ENCODE measurements around the gene PAX5. TPM values are rescaled to one million over a fixed set of nuclear protein-coding genes. Genes with fewer than 3 reads are reported as not detected.

Gene PAX5
- total RNA-seq, 1 donor from 2014 or later: 0.62 TPM

- DNase-seq: no peak
Measured at GRCh38 chr9:37025071-37025822, 8.8 kb downstream of the PAX5 start.

- DNase-seq: no peak
Measured at GRCh38 chr9:37017546-37017945, 16.5 kb downstream of the PAX5 start.

DNA sequence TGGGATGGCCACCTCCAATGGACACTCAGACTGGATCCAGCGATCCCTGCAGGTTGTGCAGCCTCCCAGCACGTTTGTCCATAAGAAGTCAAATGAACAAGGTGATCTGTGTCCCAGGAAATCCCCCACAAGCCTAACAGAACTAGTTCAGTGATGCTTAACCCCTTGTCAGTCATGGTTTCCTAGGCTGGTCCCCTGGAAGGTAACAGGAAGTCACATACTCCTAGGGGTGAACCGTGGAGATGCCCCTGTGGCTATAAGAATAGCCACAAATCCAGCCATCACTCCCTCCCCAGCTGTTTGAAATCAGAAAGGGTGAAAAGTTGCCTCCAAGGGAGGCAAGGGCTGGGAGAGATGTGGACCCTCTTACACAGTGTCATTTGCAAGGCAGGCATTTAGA, 22.5 kb downstream of the PAX5 start:
- no peak for DNase-seq

DNA sequence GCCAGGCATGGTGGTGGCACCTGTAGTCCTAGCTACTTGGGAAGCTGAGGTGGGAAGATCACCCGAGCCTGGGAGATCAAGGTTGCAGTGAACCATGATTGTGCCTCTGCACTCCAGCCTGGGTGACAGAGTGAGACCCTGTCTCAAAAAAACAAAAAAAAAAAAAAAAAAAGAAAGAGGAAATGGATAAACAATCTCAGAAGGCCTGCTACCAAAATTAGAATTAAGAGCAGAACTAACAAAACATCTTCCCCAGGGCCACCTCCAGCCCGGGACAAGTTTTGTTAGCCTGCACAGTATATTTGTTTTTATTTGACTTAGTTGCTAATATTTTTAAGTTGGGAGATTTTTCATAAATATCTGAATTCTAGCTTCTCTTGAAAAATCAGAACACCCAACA, 23.1 kb downstream of the PAX5 start:
- no peak for DNase-seq

GRCh38 chr9:37010180-37010579, 23.9 kb downstream of the PAX5 start:
- DNase-seq: no peak

DNA sequence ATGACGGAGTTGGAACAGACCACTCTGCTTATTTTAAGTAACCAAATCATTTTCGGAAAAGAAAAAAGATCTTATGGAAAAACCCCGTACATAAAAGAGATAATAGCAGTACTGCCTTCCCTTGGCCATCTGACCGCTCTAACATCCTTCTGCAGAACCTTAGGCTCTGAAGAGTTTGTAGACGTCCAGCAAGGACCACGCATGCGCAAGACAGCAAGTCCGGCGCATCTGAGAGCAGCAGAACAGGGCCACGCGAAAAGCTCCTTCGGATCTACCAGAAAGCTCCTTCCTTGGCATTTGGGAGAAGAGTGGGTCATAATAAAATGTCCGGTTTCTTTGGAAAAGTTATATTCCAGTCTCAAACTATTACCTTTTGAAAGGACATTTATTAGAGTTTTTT, 26.8 kb downstream of the PAX5 start:
- DNase-seq: no peak

DNA sequence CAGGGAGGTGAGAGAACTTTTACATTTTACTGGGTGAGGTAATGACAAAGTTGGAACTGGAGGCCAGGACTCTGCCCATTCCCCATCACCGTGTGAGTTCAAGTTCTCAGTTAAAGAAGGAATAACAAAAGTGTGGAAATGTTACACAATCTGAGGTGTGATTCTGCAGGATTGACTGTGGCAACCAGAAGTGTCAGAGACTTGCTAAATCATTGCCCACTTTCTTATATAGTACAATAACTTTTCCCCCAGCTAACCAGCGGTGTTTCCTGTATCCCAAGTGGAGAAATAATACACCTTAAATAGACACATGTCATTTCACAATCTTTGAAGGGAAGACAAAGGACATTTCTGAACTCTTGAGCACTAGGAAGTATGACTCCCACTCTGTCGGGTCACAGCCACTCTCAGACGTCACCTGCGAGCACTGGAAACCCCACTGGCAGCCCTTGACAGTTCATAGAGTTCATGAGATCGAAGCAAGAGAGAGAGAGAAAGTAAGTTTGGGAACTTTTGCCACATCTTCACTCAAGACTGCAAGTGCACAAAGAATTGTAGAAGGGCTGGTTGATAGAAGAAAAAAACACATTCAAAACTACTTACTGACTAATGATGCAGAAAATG, 28.4 kb downstream of the PAX5 start:
- DNase-seq: no peak

DNA sequence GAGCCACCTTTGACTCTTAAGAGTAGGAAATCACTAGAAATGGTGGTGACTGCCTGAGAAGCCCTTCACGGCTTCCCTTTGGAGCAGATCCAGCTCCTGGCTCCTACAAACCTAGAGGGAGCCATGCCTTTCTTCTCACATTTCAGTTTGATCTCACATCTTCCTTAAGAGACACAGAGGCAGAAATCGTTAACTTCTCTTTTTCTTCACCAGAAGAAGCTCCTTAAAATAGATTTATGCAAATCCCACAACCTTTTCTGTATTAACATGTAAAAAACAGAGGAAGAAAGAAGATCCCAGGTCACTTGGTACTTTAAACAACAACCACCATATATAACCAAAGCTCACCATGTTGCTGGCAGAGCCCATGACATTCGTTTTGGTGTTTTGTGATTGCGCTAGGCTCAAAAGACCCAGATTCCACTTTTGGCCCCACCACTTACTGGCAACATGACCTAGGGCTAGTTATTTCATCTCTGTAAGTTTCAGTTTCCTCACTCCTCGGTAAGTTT, 29.6 kb downstream of the PAX5 start:
- DNase-seq: no peak

- no peak for DNase-seq
Measured at GRCh38 chr9:37002413-37003217, 31.5 kb downstream of the PAX5 start.

GRCh38 chr9:37002036-37002412, 32.0 kb downstream of the PAX5 start:
- no peak for DNase-seq

DNA sequence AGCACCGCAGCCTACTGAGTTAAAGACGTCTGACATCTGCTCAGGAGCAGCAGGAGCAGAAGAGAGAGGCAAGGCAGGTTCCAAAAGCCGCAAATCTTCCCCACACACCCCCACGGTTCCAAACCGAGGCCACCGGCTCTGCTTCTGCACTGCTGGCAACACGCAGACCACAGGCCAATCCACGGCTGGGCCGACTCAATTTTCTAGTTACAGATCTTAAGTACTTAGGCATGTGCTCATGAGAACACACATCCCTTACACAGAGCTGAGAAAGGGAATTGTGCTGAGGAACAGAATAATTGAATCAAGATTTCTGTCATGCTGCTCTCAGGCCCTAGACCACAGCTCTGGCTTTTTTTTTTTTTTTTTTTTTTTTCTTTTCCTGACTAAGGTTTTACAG, 32.6 kb downstream of the PAX5 start:
- peak; percentile 43 for DNase-seq

GRCh38 chr9:36999728-37000333, 34.2 kb downstream of the PAX5 start:
- no peak for DNase-seq

DNA sequence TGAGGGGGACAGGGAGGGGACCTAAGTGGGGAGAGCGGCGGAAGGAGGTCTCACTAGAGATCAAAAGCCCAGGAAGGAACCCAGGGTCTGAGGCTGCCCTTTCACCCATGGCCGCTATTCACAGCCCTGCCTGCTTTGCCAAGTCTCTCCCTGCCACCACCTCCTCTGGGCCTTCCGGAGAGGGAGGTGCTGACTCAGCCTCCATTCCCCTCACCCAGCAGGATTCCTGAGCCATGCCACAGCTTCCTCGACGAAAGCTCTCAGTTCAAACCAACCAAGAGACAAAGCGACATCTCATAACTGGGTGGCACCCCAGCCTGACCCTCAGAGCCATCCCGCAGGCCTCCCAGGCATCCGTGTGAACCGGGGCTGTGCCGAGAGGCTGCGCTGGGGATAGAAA, 36.7 kb downstream of the PAX5 start:
- DNase-seq: no peak

- DNase-seq: no peak
Measured at GRCh38 chr9:36996706-36997086, 37.4 kb downstream of the PAX5 start.

DNA sequence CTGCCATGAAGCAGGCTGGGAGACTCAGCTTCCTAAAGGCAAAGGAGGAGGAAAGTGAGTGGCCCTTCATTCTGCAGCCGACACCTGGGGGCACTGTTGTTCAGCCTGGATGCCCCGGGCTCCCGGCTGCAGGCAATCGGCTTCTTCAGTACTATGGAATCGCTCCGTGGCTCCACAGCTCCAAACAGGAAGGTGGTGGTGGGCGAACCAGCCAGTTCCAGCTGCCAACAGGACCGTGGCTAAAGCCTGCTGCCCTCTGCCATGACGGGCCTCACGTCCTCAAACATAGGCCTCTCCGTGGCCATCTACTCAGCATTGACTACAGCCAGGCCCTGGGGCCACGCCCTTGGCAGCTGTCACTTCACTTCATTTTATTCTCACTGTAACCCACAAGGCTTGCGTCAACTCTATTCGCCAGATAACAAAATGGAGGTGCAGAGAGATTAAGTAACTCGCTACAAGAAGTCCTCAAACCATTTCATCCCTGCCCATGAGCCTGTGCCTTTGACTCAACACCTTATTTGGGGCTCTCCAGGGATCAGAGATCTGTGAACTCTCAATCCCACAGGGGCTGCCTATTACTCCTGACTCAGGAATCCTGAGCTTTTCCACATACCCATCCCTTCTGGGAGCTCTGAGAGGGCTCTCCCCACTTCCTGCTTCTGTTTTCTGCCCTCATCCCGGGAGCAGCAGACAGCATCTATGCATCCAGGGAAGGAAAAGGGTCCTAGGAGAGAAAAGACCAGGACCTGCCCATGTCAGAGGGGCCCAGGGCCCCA, 38.0 kb downstream of the PAX5 start:
- DNase-seq: peak; percentile 47

DNA sequence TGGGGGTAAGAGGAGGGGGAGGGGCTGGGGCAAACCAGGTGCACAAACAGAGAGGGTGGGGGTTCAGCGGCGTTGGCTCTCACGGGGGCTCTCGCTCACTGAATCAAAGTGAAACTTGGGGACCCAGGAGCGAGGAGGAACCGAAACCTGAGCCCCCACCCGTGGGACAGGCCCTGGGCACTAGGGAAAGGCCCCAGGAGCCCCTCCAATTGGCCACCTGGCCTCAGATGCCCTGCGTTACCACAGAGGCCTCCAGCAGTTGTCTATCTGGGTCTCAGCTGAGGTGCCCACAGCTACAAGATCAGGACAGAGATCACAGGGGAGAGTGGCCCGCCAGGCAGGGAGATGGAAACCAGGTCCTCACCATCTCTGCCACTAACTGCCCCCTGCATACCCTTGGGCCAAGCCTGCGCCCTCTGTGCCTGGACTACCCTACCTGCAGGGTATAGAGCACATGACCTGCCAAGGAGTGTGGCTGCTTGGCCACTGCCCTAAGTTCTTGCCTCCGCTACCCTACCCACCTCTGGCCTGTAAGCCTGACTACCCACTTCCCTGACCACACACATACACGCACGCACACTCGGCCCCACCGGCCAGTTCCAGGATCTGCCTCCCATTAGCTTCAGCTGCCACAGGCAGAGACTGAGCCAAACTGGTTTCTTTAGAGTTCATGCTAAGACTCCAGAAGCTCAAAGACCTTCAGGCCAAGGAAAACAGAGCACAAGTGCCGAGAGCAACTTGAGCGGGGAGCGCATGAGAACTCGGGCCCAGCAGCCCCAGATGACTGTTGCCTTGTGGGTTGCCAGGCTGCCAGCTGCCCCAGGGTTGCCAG, 39.9 kb downstream of the PAX5 start:
- DNase-seq: no peak

- no peak for DNase-seq
Measured at GRCh38 chr9:36992501-36993316, 41.4 kb downstream of the PAX5 start.

GRCh38 chr9:36991516-36992134, 42.4 kb downstream of the PAX5 start:
- DNase-seq: no peak

DNA sequence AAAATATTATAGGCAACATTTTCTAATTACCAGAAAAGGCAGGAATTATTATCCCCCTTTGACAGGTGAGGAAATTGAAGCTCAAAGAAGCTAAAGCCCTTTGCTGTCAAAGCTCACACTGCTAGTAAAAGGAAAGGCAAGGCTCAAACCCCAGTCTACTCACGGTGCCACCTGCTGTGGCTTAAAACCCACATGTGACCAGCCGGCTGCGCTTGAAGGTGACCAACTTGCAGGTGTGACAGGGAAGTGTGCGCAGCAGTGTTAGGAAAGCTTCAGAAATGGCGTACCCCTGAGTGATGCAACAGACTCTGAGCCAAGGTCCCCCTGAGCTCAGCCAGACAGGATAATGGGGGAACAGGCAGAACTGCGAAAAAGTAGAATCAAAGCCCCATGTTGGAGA, 45.2 kb downstream of the PAX5 start:
- DNase-seq: no peak

DNA sequence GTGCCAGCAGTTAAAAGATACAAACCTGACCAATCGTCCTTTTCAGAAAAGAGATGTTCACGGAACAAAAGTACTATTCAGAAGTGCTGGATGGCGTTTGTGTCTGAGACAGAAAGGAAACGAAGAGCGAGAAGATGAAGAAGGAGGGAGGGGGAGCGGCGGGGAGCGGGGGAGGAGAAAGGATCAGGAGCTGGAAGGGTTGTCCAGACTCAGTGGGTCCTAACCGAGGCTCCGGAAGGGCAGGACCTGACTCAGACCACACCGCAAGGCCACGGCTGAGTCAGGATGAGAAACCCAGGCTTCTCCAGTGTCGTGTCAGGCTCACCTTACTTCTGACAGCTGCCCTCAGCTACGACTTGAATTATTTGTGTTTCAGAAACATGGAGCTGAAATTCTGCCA, 46.2 kb downstream of the PAX5 start:
- DNase-seq: no peak

Measured in tongue (tissue), 2 donors.